NB4 (cell line): ENCODE results near the gene PRKAR1B.

Experiments
- DNase-seq: peaks from one replicate; pipeline ENCODE4 v3.0.0; 2010; ENCODE audit warnings: low read depth
- H3K4me3 ChIP-seq: one replicate; pipeline ENCODE4 v1.5.1; 2011; ENCODE audit warnings: mild to moderate bottlenecking, low read depth, low read length, moderate library complexity
- CTCF ChIP-seq: IDR thresholded peaks from one replicate; pipeline ENCODE4 v1.5.1; 2012; ENCODE audit warnings: low read depth, low read length
- MYC ChIP-seq: IDR thresholded peaks from 2 replicates; pipeline ENCODE4 v1.6.1; 2011; ENCODE audit warnings: low read depth, low read length
- POLR2A ChIP-seq: IDR thresholded peaks from 2 replicates; pipeline ENCODE4 v1.6.1; 2011; ENCODE audit warnings: mild to moderate bottlenecking; ENCODE audit not compliant: insufficient read length; ENCODE audit errors: extremely low read depth
- TF ChIP-seq, protein P1 (sequence below): IDR thresholded peaks from 2 replicates; pipeline ENCODE4 v1.6.1; 2011; ENCODE audit warnings: low read depth, low read length

Gene PRKAR1B

GRCh38 chr7:582931-583330, 144.2 kb downstream of the PRKAR1B start:
- H3K4me3 ChIP-seq: no peak overlapping the region
- no peak for DNase-seq
- no peak for TF ChIP-seq POLR2A
- TF ChIP-seq, protein P1, sequence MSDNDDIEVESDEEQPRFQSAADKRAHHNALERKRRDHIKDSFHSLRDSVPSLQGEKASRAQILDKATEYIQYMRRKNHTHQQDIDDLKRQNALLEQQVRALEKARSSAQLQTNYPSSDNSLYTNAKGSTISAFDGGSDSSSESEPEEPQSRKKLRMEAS: no peak
- no peak for TF ChIP-seq MYC

DNA sequence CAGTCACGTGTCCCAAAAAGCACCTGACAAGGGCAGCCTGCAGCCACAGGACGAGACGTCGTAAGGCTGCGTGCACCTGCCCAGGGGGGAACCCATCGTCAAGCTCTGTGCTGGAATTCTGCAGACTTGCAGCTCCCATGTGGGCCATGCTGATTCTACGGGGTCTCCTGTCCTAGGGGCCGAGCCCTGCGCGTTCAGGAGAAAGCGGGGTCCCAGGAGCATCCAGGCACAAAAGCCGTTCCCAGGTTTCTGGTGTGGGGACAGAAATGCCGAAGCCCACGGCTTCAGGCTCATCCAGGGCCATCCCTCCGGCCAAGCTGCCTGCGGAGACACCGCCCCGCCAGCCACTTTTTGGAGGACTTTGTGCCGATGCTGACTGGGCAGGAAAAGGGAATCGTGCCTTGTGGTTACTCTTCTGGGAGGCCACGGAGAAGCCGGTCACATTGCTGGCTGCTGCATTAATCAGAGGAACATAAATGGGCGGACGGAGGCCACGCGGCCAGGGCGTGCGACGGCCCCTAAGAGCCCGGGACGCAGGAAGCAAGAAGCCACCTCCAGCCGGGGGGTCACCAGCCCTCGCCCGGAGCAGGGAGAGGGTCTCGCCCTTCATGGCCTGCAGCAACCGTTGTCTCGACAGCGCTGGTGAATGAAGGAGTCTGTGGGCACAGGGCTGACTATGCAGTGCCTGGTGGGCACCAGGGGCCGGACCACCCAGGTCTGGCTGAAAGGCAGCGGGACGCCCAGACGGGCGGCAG, 144.8 kb downstream of the PRKAR1B start:
- no peak overlapping the region for H3K4me3 ChIP-seq
- TF ChIP-seq, protein P1: no peak
- TF ChIP-seq POLR2A: no peak
- no peak for TF ChIP-seq MYC
- no peak for TF ChIP-seq CTCF
- DNase-seq: no peak

GRCh38 chr7:578386-578785, 148.7 kb downstream of the PRKAR1B start:
- TF ChIP-seq CTCF: no peak
- TF ChIP-seq POLR2A: no peak
- TF ChIP-seq MYC: no peak
- TF ChIP-seq, protein P1: no peak
- H3K4me3 ChIP-seq: no peak overlapping the region
- no peak for DNase-seq

- TF ChIP-seq POLR2A (no peak), CTCF (no peak), MYC (no peak)
- TF ChIP-seq, protein P1: no peak
- no peak overlapping the region for H3K4me3 ChIP-seq
- DNase-seq: no peak
Measured at GRCh38 chr7:577741-578370, 149.2 kb downstream of the PRKAR1B start.

GRCh38 chr7:577278-577665, 149.8 kb downstream of the PRKAR1B start:
- no peak for DNase-seq
- TF ChIP-seq MYC (no peak), POLR2A (no peak), CTCF (no peak)
- TF ChIP-seq, protein P1: no peak
- no peak overlapping the region for H3K4me3 ChIP-seq

DNA sequence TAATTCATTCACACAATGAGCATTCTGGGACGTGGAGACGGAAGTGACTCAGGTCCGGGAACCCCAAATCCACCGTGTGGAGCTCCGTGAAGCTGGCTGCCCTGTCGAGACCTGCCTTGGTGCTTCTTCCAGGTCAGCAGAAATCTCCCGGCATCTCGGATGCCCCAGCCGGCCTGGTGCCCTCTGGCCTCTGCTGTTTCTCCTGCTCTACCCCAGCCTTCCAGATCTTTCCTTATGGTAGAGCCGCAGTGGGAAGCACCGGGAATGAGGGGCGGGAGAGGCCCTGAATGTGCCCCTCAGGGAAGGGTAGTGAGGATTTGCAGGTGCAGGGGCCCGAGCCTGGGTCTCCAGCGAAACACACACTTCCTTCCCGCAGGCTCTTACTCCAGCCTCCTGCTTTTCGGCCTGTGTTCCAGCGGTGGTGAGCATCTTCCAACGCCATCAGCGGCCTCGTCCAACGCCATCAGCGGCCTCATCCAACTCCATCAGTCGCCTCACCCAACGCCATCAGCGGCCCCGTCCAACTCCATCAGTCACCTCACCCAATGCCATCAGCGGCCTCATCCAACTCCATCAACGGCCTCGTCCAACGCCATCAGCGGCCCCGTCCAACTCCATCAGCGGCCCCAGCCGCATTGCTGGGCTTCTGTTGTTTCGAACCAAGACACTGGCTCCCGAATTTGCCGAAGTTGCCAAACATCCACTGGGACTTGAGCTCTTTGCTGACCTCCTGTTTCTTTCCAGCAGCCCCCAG, 150.4 kb downstream of the PRKAR1B start:
- H3K4me3 ChIP-seq: no peak overlapping the region
- TF ChIP-seq MYC: no peak
- no peak for TF ChIP-seq CTCF
- TF ChIP-seq POLR2A: no peak
- TF ChIP-seq, protein P1: no peak
- no peak for DNase-seq
